CD4-positive, alpha-beta T cell treated with Interleukin-17A for 1 hour (primary cell): ENCODE measurements around the gene DRAP1.

ENCODE experiments used
- DNase-seq: peaks from one replicate; pipeline ENCODE4 v3.0.0-alpha.2; 2020

The DRAP1 gene, protein sequence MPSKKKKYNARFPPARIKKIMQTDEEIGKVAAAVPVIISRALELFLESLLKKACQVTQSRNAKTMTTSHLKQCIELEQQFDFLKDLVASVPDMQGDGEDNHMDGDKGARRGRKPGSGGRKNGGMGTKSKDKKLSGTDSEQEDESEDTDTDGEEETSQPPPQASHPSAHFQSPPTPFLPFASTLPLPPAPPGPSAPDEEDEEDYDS

GRCh38 chr11:65919141-65919572 is at the start of gene DRAP1:
TSS of gene DRAP1 (plus strand) at chr11:65919426. CDS start at chr11:65919502, 76 bp downstream.
- peak; percentile 98 for DNase-seq

DNA sequence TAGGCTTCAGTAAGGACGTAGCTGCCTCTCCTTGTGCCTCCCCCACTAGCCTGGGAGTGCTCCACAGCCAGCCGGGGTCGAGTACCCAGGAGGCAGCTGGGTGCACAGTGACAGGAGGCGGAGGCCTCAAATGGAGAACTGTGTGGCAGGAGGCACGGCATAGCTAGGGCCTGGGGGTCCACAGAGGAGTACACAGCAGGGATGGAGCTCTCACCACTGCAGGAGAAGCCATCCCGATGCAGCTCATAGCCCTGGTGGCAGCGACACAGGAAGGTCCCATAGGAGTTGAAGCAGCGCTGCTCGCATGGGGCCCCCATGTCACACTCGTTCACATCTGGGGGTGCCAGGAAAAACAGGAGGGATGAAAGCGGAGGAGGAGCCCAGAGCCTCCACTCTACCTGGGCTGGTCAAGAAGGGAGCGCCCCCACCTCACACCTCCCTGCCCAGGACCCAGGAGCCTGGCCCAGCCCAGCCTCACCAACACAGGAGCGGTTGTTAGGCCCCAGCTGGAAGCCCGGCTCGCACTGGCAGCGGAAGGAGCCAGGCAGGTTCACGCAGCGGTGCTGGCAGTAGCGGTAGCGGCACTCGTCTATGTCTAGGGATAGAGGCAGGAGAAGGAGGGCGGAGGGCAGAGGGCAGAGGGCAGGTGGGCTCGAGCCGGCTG is 49.5 kb upstream of the DRAP1 start:
- no peak for DNase-seq

DNA sequence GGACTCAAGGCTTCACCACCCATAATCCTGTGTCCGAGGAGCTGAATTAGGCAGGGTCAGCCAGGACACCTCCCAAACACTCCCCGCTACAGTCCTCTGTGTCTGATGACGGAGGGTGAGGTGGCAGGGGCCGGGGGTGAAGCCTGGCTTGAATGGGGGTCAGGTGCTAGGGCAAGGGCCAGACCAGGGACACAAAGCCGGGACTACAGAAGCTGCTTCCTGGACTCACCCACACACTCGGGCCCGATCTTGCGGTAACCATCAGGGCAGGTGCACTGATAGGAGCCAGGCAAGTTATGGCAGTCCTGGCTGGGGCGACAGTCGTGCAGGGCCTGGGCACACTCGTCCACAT is 48.9 kb upstream of the DRAP1 start:
- DNase-seq = no peak

DNA sequence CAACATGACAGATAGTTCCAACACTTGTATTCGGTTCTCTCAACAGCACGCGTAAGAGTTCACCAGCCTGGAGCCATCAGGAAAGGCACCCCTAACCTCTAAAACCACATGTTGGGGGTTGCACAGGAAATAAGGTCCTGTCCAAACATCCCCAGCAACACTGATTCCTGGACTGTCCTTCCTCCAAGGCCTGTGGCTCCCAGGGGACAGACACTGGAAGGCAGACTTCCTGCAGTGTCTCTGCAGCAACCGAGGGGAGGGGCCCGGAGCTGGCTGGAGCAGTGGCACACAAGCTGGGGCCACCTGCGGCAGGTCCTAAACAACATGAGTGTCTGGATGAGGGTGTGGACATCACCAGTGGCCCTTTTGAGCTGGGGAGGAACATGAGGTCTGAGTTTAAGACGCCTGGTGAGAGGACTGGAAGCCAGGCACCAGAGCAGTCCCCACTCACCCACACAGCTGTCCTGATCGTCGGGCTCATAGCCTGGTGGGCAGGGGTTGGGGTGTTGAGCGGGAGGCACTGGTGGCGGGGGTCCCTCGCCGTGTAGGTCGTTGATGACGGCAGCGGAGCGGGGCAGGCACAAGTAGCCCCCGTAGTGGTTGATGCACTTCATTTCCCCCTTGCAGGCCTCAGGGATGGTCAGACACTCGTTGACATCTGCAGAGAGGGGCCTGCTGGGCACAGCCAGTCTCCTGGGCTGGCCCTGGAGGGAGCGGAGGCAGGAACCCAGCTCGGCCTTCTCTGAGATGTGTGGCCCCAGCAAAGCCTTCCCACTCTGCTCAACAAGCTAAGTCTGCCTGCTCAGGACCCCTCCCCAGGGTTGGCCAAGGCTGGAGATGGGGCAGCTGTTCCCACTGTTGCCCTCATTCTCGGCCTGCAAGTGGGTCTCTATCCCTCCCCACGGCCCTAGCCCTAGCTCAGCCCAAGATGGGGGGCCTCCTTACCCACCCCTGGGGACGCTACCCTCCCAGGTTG is 48.2 kb upstream of the DRAP1 start:
- DNase-seq = no peak

- no peak for DNase-seq
Observed at GRCh38 chr11:65871811-65872548, 47.2 kb upstream of the DRAP1 start.

- DNase-seq = no peak
Observed at GRCh38 chr11:65872586-65873317, 46.5 kb upstream of the DRAP1 start, which contains the start of gene EFEMP2. TSS of gene EFEMP2 (minus strand) at chr11:65872800. CDS start at chr11:65872354, 446 bp downstream.

DNA sequence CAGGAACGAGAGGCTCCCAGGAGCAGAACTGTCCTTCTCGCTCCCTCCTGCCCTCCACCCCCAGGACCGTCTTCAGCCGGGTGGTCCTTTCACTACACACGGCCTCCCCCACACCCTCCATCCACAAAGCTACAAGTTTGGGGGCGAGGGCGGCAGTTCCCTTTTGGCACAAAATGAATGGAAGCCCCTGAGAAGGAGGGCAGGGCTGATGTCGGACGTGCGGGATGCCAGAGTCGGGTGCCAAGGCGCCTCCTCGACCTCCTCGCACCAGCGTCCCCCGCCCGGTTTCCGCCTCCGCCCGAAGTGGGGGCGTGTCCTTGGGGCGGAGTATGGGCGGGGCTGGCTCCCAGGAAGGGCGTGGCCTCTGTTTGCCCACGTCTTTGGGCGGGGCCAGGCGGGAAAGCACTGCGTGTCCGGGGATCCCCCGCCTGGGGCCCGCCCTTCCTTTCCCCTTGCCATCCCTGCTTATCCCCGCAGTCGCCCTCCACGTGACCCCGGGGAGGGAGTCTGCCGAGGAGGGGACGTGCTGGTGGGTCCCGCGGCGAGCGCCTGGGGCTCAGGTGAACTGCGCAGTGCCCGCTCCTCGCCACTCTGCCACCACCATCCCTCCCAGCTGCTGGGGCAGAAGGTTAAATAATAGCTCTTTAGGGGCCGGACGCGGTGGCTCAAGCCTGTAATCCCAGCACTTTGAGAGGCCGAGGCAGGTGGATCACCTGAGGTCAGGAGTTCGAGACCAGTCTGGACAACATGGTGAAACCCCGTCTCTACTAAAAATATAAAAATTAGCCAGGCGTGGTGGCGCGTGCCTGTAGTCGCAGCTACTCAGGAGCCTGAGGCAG is 45.7 kb upstream of the DRAP1 start:
- peak; percentile 97 for DNase-seq

DNA sequence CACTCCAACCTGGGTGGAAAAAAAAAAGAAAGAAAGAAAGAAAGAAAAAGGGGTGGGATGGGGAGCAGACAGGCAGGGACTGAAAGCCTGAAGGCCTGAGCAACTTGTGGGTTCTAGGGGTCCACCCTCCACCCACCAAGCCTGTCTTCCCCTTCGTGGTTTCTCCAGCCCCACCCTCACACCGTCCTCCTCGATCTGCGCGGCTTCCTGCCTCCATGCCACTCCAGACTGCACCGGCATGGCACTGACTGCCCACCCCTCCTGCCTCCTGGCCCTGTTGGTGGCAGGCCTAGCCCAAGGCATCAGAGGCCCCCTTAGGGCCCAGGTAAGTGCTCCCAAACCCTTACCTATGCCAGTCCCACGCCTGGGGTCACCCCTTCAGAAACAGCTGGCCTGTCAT is 39.6 kb upstream of the DRAP1 start, which contains the start of gene CTSW:
Gene CTSW (plus strand): TSS at position 221 of the 400 bp plus-strand sequence. CDS start 18 bp downstream, at position 239.
- peak; percentile 68 for DNase-seq

DNA sequence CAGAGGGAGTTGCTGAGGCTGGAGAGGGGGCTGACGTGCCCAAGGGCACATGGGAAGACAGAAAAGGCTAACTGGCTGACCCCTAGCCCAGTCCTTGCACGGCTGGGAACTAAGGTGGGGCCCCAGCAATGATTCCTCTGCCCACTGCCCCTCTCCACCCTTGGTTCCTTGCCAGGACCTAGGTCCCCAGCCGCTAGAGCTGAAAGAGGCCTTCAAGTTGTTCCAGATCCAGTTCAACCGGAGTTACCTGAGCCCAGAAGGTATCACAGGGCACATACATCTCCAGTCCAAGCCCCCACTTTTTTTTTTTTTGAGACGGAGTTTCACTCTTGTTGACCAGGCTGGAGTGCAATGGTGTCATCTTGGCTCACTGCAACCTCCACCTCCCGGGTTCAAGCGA is 39.2 kb upstream of the DRAP1 start:
- no peak for DNase-seq

DNA sequence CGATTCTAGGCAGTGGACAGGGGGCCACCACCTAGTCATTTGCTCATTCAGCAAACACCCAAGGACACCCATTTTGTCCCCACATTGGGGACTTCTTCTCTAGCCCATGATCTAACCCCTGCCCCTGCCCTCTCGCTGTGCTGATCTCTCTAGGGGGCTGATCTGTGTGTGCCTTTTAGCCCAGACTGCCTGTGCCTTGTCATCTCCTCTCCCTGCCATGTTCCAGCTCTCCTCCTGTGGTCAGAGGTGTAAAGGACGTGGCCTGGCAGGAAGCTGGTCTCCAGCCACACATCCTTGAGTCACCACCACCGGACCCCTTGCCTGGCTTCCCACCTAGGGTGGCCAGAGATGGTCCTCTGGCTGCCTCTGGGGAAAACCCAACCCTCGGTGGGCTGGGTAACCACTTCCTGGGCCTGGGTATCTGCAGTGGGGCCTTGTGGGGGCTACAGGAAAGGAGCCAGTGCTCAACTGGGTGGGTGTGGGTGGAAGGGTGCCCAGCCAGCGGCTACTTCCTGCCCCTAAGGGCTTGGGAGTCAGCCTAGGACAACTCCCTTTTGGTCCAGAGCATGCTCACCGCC is 38.3 kb upstream of the DRAP1 start:
- peak; percentile 44 for DNase-seq

DNA sequence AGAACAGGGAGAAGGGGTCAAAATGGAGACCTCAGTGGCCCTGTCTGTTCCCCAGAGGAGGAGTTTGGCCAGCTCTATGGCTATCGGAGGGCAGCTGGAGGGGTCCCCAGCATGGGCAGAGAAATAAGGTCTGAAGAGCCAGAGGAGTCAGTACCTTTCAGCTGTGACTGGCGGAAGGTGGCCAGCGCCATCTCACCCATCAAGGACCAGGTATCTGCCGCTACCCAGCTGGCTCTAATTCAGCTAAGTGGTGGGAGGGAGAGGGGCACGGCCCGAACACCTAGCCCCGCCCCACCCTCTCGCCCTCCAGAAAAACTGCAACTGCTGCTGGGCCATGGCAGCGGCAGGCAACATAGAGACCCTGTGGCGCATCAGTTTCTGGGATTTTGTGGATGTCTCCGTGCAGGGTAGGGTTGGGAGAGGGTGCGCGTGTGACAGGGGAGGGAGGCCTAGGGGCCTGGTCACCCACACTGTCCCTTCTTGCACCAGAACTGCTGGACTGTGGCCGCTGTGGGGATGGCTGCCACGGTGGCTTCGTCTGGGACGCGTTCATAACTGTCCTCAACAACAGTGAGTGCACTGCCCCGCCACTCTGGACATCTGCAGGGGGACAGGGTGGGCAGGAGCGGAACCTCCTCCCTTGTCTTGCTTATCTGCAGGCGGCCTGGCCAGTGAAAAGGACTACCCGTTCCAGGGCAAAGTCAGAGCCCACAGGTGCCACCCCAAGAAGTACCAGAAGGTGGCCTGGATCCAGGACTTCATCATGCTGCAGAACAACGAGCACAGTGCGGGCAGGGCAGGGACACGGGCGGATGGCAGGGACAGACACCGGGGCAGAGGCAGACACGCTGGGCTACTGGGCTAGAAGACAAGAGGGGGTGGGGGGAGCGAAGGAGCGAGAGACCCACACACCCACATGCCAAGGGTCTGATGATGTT is 36.8 kb upstream of the DRAP1 start:
- no peak for DNase-seq

DNA sequence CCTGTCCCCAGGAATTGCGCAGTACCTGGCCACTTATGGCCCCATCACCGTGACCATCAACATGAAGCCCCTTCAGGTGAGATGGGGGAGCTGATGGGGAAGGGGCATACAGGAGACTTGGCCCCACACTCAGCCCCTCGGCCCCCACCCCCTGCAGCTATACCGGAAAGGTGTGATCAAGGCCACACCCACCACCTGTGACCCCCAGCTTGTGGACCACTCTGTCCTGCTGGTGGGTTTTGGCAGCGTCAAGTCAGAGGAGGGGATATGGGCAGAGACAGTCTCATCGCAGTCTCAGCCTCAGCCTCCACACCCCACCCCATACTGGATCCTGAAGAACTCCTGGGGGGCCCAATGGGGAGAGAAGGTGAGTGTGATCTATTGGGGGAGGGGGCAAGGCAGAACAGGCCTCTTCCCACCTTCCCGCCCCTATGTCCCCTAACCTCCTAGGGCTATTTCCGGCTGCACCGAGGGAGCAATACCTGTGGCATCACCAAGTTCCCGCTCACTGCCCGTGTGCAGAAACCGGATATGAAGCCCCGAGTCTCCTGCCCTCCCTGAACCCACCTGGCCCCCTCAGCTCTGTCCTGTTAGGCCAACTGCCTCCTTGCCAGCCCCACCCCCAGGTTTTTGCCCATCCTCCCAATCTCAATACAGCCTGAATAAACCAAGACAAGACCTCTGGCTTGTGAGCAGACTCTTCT is 36.0 kb upstream of the DRAP1 start:
- no peak for DNase-seq

GRCh38 chr11:65883786-65884715 is 35.2 kb upstream of the DRAP1 start:
- DNase-seq = no peak

DNA sequence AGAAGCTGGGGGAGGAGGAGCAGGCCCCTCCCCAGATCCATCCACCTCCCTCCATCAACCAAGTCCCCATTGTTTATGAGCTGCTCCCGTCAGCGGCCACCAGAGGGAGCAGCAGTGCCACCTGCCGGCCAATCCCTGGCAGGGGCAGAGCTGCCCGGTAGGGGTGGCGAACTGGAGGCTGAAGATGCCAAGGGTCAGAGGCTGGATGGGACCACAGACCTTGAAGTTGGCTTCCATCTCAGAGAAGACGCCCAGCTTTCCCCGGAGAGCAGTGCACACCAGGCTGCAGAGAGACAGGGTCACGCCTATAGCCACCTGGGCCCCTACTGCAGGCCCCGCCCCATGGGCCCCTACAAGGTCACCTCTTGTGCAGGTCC is 34.5 kb upstream of the DRAP1 start:
- DNase-seq = peak; percentile 86

GRCh38 chr11:65885231-65885630 is 34.0 kb upstream of the DRAP1 start:
- DNase-seq = no peak

DNA sequence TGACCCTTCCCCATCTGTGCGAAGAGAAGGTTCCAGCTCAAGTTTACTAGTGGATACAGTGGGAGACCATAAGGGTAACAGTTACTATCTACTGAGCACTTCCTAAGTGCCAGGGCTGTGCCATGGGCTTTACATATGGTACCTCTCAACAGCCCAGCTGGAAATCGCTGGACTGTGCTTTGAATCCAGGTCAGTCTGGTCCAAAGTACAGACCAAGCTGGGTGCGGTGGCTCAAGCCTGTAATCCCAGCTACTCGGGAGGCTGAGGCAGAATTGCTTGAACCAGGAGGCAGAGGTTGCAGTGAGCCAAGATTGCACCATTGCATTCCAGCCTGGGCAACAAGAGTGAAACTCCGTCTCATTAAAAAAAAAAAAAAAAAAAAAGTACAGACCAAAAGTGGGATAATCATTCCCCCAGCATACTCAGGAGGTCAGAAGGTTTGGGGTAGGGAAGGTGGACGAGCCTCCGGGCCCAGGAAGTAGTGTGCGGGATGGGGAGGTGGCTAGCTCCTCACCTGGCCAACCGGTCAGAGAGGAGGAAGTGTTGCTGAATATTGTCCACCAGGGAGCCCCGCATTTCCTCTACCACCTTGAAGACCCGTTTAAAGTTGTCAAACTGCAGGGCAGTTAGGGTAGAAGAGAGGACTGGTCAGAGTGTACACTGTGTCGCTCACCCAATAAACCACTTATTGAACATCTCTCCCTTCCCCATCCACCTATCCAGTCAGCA is 33.3 kb upstream of the DRAP1 start:
- no peak for DNase-seq
